ENCODE data around the gene TRIM38. TPM values are rescaled to one million over a fixed set of nuclear protein-coding genes. Genes with fewer than 3 reads are reported as not detected.

The TRIM38 gene
- total and polyA plus RNA-seq, 12 donors = 1.3 to 5.4 (median 2.7) TPM

- H3K4me1 ChIP-seq = peaks cover 4 to 72% (median 20%) of the 10 kb centered on the region in 9 donors
- H3K4me3 ChIP-seq = no peak overlapping the region
- no peaks in the 10 kb centered on the region for H3K27me3 ChIP-seq
- H3K27ac ChIP-seq = no peak overlapping the region
- no peak for ATAC-seq
- H3K9me3 ChIP-seq = no peaks in the 10 kb centered on the region
- no peaks in the 10 kb centered on the region for H3K36me3 ChIP-seq
- 65 to 73% methylated on average over 7 of the region's 7 CpGs for WGBS, 2 donors
- intact Hi-C loops (cut with DNase I) = loop anchor here in 6 of 10 donors (5.0 to 10.0 kb wide), 8 partner anchors 165 to 1805 kb away; partner anchors contain the start of gene ZNF184 (in 2 of the 6)
- no peak for TF ChIP-seq CTCF (IDR thresholded peaks at IDR 0.05)
- DNase-seq = no peak
Observed at GRCh38 chr6:26029857-26030653, 67.5 kb downstream of the TRIM38 start.

- H3K36me3 ChIP-seq = no peaks in the 10 kb centered on the region
- H3K27me3 ChIP-seq = no peaks in the 10 kb centered on the region
- WGBS, 2 donors = 64% methylated on average over 3 of the region's 3 CpGs
- intact Hi-C loops (cut with DNase I) = loop anchor here in 2 of 10 donors (5.0 to 10.0 kb wide), 3 partner anchors 164 to 1114 kb away; a partner anchor contains a TSS
- H3K4me1 ChIP-seq = peaks cover 4 to 66% (median 17%) of the 10 kb centered on the region in 9 donors
- H3K4me3 ChIP-seq = peak overlapping the region in 1 of 10 donors; percentile 62
- TF ChIP-seq CTCF (IDR thresholded peaks at IDR 0.05) = no peak
- ATAC-seq (no peak), DNase-seq (no peak)
- no peaks in the 10 kb centered on the region for H3K9me3 ChIP-seq
- no peak overlapping the region for H3K27ac ChIP-seq
Observed at GRCh38 chr6:26030716-26031115, 68.1 kb downstream of the TRIM38 start.

DNA sequence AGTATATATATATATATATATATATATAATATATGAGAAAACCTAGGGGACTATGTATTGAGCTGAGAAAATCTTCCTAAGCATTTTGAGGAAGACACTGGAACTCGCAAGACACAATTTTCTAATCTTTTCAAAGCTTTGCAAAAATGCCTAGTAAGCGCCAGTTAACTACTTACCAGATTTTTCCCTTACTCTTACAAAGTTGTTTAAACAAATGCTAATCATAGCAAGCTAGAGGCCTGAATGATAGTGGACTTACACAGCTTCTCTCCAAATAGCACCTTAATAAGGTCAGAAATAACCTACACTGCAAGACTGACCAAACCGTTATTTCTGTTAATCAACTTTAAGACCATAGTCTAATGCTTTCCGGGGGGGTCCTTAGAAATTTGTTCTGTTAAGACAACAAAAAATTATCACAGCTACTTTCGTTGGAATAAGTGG lies 68.6 kb downstream of the TRIM38 start:
- no peak for TF ChIP-seq CTCF (IDR thresholded peaks at IDR 0.05)
- Histone ChIP-seq H3K4me3 (peak overlapping the region in 4 of 10 donors; percentile 62 to 69 (median 64)), H3K36me3 (no peaks in the 10 kb centered on the region), H3K27ac (peak overlapping the region in 2 of 10 donors; percentile 80 to 91), H3K9me3 (no peaks in the 10 kb centered on the region), H3K4me1 (peaks cover 4 to 61% (median 17%) of the 10 kb centered on the region in 9 donors), H3K27me3 (no peaks in the 10 kb centered on the region)
- DNase-seq (no peak), ATAC-seq (no peak)
- WGBS, 2 donors = 39 to 47% methylated on average over 5 of the region's 5 CpGs
- intact Hi-C loops (cut with DNase I) = loop anchor here in 2 of 10 donors (5.0 to 10.0 kb wide), 3 partner anchors 164 to 1114 kb away; a partner anchor contains a TSS

DNA sequence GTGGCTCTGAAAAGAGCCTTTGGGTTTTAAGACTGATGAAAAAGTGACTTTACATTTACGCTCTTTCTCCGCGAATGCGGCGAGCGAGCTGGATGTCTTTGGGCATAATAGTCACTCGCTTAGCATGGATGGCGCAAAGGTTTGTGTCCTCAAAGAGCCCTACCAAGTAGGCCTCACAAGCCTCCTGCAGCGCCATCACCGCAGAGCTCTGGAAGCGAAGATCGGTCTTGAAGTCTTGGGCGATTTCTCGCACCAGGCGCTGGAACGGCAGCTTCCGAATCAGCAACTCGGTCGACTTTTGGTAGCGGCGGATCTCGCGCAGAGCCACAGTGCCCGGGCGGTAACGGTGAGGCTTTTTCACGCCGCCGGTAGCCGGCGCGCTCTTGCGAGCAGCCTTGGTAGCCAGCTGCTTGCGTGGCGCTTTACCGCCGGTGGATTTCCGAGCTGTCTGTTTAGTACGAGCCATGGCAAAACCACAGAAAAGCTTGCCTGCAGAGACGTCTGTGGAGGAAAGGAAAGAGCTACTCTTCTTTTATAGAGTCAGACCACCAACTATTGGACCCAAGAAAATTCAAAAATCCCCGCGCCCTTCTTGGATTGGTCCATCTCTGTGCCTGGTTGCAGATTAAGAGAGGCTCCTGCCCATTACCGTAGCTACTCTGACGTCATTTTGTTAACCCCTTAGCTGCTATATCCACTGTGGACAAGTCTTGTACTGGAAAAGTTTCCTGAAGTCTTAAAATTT lies 69.2 kb downstream of the TRIM38 start:
- Histone ChIP-seq H3K4me1 (peaks cover 4 to 55% (median 17%) of the 10 kb centered on the region in 9 donors), H3K36me3 (no peaks in the 10 kb centered on the region), H3K4me3 (peak overlapping the region in 9 of 10 donors; percentile 36 to 69 (median 63)), H3K9me3 (no peaks in the 10 kb centered on the region), H3K27me3 (no peaks in the 10 kb centered on the region), H3K27ac (peak overlapping the region in 7 of 10 donors; percentile 29 to 91 (median 84))
- peak in 4 of 9 donors; percentile 27 to 42 (median 34) for TF ChIP-seq CTCF (IDR thresholded peaks at IDR 0.05)
- 1 to 2% methylated on average over 44 of the region's 44 CpGs for WGBS, 2 donors
- ATAC-seq = peak; percentile 82 to 89 (median 87)
- peak; percentile 35 to 91 for DNase-seq
- intact Hi-C loops (cut with DNase I) = loop anchor here in 2 of 10 donors (5.0 to 10.0 kb wide), 3 partner anchors 163 to 1113 kb away; a partner anchor contains a TSS

Measured in heart right ventricle (tissue), 16 donors.